Fibroblast of peridontal ligament (primary cell): ENCODE measurements around the gene TNC.

Experiments used
- DNase-seq: peaks from one replicate; pipeline ENCODE4 v3.0.0-alpha.2; 2010; ENCODE audit errors: extremely low read depth

Gene TNC

DNA sequence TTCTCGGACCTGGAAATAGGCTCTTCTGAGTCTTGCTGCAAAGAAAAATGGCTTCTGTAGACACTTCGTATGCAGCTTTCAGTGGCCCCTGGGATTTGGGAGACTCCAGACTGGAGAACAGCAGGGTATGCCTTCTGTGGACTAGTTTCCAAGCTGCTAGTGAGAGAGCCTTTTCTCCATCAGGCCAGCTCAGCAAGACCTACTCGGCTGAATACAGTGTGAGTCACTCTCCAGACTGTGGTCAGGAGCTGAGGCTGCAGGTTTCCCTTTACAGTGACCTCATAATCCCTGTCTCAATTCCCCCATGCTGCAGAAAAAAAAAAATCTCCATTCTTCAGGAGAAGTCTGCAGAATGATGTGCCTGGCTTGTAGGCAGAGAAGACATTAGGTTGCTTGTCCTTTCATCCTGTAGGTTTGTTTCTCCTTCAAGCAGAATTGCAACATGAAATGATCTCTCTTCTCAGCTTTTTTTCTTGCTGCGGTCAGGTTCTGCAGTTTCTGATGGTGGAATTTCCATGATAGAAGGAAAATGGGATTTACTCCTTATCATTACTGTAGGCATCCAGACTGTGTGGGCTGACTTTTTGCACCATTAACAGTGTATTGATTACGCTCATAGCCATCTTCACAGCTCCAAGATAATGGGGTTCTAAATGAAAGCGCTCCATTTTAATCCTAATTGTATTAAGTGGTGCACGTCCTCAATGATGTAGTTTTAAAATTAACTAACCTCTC, 109.3 kb downstream of the TNC start:
- peak; percentile 92 for DNase-seq

GRCh38 chr9:115006660-115007059, 111.3 kb downstream of the TNC start:
- peak; percentile 96 for DNase-seq

DNA sequence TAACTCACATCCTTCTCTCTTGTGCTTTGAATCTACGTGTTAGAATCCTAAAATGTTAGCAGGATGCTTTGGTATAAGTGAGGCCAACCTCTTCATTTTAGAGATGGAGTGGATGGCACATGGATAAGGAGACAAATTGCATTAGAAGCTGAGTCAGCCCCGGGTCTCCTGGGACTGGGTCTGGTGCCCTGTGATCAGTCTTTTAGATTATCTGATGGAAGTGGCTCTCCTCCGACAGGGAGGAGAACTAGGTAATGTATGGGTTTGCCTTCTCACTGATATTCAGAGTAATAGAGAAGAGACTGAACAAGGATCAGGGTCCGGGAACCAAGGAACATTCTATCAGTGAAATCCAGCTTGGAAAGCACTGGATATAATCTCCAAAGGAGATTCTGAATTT, 112.6 kb downstream of the TNC start:
- DNase-seq, result no peak

GRCh38 chr9:115004545-115004944, 113.4 kb downstream of the TNC start:
- peak; percentile 34 for DNase-seq

DNA sequence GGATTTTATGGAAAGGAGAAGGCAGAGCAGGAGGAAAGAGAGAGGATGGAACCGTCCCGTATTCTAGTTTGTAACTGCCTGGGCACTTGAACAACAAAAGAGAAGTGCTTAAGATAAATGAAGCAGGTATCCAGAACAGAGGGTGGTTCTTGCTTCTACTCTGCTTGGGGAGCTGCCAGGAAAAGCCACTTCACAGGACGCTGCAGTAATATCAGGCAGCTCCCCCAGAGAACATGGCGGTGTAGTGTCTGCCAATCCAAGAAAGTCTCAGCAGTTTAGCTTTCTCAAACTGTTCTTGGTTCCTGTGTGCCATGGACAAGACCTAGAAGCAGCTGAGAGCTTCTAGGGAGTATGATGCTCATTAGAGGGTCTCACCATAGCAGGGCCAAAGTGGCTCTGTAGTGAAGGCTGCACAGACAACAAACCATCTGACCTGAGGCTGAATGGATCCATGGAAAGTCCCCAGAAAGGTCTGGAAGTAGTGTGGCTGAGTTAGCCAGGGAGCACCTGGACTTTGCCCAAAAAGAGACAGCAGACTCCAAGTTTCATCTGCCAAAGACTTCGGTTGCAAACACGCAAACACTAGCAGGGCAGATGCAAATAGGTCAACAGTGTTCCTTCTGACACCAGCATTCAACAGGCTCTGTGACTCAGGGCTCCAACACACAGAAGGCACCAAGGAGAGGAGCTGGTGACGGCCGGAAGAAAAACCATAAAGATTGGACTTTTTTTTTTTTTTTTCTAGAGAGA, 115.4 kb downstream of the TNC start:
- no peak for DNase-seq

GRCh38 chr9:115000217-115000639, 117.7 kb downstream of the TNC start:
- DNase-seq, result no peak

DNA sequence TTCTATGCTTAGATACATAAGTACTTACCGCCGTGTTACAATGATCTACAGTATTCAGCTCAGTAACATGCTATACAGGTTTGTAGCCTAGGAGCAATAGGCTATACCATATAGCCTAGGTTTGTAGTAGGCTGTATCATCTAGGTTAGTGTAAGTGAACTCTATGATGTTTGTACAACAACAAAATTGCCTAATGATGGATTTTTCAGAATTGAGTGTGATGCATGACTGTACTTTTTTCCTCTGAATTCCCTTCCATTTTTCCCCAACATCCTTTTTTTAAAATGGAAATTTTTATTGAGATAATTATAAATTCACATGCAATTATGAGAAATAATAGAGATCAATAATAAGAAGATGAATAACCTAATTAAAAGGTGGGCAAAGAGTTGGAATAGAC, 119.6 kb downstream of the TNC start:
- DNase-seq, result no peak

GRCh38 chr9:114995681-114996221, 122.2 kb downstream of the TNC start:
- no peak for DNase-seq

- DNase-seq, result no peak
Measured at GRCh38 chr9:114994768-114995167, 123.2 kb downstream of the TNC start.

DNA sequence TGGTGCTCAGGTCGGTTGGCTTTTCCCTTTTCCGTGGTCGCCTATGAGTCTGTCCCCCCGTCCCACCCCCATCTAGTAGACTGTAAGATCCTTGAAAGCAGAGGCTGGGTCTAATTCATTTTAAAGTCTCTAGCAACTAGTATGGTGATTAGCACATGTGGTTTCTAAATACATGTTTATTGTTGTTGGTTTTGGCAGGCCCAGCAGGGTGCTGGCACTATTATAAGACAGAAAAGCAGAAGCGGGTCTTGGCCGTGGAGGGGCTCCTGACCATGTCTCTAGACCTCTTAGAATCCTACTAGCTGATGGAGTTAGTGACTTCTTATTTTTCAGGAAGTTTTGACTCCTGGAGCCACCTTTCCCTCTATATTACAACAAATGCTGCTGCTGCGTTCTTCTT, 126.1 kb downstream of the TNC start:
- DNase-seq, result no peak

GRCh38 chr9:114990901-114991300, 127.1 kb downstream of the TNC start:
- no peak for DNase-seq

GRCh38 chr9:114989600-114990410, 128.2 kb downstream of the TNC start:
- DNase-seq, result no peak

DNA sequence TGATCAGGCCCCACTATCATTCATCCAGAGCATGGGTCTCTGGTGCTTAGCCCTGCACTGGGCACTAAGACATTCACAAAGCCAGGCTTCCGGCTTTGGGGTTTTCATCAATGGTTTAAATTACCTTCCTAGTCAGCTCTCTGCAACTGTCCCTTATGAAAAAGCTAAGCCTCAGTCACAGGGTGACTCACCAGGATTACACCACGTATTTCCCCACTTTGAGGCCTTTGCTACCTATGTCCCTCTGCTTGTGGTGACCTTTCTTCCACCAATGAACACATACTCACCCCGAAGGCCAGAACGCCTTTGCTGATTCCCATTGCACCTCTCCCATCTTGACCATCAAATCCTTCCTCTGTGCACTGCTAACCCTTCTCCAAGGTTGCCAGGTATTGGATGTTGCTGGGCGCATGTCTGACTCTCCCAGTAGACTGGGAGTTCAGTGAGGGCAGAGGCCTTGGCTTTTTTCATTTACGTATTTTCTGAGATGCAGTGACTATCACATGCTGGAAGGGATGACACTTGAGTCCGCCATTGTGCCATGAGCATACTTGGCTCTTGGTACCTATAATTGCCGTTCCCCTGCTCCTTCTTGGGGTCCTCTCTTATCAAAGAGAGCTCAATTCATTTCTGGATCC, 128.9 kb downstream of the TNC start:
- DNase-seq, result no peak

DNA sequence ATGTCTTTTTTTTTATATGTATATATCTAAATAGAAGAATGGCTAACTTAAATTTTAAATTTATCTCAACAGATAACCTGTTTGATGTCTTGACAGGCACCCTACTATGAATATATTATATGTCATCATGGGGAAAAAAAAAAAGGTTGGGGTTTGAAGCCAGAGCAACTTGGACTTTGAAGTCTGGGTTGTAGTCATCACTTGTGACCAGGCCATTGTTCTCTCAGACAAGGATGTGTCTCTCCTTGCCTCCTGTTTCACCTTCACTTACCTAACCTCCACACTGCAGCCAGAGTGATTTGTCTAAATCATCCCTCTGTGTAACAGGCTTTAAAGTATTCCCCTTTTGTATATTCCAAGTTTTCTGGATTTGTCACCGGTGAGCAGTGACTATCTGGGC, 130.8 kb downstream of the TNC start:
- no peak for DNase-seq

DNA sequence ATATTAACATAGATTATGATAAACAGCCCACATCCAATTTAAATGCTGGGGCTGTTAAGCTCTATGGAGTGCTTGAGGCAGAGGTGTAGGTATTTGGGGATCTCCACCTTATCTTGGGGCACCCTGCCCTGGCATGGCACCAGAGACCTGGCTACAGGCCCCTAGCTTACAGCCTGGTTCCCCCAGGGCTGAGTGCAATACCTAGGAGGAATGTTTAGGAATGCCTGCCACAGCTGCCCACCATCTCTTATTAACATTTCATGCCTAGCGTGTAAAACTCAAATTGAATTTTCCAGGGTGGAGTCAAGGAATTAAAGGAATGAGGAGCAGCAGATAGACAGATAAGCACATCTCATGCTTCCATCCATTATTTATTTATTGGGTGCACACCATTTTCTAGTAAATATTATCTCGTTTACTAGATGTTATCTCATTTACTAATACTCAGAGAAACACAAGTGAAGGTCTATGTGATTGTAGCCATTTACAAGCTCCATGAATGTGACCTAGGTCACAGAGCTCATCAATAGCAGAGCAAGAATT, 131.9 kb downstream of the TNC start:
- no peak for DNase-seq

DNA sequence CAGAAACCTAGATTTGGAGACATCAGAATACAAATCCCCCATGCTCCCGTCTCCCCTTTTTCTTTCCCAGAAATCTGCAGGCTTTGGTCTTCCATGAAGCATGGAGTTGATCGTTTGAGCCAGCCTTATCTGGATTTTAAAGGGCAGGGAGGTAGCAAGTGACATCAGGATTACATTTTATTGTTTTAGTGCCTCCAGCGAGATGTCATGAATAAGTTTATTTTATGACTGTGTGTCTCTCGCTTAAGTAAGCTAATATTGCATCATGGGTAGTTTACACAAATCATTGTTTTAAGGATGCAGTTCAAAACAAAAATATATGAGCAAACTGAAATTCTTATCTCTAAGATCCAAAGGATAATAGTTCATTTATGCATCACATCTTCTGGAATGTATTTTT, 136.9 kb downstream of the TNC start:
- DNase-seq, result no peak

DNA sequence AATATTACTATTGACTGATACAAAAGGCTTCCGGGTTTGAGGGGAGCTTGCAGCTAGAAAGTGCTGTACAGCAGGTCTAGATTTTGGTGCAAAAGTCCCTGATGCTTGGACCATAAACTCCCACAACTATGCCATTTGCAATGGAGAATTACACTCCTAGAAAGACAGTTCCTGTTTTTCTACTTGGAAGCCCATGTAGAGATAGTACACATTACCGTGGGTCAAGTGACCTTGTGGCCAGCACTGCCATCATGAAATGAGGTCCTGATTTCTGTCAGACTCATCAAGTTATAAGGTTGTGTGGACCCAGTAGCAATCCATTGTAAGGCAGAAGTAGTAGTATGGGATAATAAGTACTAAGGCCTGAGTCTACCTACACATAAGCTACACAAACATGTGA, 144.7 kb downstream of the TNC start:
- no peak for DNase-seq

- DNase-seq, result no peak
Measured at GRCh38 chr9:114972510-114973136, 145.3 kb downstream of the TNC start.
